ENCODE measurements around the gene FOS.

Gene FOS

DNA sequence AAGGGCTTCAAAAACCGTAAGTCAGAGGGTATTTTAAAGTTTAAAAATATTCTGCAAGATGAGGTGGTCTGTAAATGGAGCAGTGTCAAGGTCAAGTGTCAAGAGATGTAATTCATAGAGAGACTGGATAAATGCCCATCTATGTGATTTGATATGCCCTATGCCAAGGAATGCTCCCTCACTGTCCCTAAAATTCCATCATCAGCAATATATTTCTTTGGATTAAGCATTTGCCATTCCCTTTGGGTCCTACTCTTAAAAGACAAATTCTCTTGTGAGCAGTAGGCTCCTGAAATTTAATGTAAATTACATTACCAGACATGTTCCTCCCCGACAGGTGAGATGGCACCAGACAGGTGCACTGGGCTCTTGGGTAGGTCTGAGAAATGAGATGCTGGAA is 16.0 kb upstream of the FOS start:
- TF ChIP-seq OSR1 (CRISPR knock-in tag; IDR thresholded peaks at IDR 0.05) (no peak), GLIS3 (CRISPR knock-in tag; IDR thresholded peaks at IDR 0.05) (no peak), ZC3H10 (CRISPR knock-in tag; IDR thresholded peaks at IDR 0.05) (no peak)
- TF ChIP-seq, protein P1, sequence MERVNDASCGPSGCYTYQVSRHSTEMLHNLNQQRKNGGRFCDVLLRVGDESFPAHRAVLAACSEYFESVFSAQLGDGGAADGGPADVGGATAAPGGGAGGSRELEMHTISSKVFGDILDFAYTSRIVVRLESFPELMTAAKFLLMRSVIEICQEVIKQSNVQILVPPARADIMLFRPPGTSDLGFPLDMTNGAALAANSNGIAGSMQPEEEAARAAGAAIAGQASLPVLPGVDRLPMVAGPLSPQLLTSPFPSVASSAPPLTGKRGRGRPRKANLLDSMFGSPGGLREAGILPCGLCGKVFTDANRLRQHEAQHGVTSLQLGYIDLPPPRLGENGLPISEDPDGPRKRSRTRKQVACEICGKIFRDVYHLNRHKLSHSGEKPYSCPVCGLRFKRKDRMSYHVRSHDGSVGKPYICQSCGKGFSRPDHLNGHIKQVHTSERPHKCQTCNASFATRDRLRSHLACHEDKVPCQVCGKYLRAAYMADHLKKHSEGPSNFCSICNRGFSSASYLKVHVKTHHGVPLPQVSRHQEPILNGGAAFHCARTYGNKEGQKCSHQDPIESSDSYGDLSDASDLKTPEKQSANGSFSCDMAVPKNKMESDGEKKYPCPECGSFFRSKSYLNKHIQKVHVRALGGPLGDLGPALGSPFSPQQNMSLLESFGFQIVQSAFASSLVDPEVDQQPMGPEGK (CRISPR knock-in tag; IDR thresholded peaks at IDR 0.05; ENCODE audit: borderline replicate concordance): no peak
- no peak for ATAC-seq

DNA sequence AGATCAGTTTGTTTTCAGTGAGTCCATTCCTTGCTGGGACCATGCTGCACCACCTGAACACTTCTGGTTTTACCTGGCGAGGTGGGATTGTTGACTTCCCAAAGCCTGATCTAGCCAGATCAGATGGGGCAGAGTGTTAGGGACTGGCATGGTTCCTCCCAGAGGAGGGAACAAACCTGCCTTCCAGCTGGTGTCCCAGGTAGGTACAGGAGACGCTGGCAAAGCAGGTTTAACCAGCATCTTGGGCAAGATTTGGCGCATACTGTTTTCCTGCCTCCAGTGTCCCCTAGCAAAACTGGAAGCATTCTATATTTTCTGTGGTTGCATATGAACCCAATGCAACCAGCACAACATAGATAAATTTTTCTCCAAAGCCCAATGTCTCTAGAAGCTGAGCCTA is 14.6 kb upstream of the FOS start:
- ATAC-seq: no peak
- TF ChIP-seq, protein P1 (CRISPR knock-in tag; IDR thresholded peaks at IDR 0.05; ENCODE audit: borderline replicate concordance): no peak
- TF ChIP-seq, protein P2, sequence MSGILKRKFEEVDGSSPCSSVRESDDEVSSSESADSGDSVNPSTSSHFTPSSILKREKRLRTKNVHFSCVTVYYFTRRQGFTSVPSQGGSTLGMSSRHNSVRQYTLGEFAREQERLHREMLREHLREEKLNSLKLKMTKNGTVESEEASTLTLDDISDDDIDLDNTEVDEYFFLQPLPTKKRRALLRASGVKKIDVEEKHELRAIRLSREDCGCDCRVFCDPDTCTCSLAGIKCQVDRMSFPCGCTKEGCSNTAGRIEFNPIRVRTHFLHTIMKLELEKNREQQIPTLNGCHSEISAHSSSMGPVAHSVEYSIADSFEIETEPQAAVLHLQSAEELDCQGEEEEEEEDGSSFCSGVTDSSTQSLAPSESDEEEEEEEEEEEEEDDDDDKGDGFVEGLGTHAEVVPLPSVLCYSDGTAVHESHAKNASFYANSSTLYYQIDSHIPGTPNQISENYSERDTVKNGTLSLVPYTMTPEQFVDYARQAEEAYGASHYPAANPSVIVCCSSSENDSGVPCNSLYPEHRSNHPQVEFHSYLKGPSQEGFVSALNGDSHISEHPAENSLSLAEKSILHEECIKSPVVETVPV (CRISPR knock-in tag; IDR thresholded peaks at IDR 0.05): no peak
- no peak for TF ChIP-seq BACH2 (CRISPR knock-in tag; IDR thresholded peaks at IDR 0.05; ENCODE audit: borderline replicate concordance)

DNA sequence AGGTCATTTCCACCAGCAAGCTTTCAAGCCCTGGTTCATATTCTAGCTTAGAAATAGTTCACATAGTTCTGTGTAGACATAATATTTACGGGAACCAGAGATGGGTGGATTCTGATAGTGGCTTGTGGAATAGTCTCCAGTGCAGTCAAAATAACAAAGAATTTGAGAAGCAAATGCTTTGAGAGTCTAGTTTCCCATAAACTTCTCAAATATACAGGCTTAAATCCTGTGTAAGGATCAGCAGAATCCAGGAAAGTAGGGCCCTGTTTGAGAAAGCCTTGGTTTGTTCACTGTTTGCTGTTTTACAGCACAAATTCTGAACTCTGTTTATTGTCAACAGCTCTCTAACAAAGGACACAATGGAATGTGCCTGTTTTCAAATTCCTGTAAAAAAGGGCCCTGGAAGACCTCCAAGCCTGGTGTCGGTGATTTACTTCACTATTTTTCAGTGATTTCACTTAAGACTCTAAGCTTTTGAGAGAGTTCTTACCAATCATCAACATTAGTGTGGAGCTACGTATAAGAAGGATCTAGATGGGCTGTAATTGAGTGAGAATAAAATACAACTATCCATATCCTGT is 11.4 kb upstream of the FOS start:
- ATAC-seq: peak; percentile 95
- TF ChIP-seq, protein P1 (CRISPR knock-in tag; IDR thresholded peaks at IDR 0.05; ENCODE audit: borderline replicate concordance): no peak
- TF ChIP-seq, protein P3, sequence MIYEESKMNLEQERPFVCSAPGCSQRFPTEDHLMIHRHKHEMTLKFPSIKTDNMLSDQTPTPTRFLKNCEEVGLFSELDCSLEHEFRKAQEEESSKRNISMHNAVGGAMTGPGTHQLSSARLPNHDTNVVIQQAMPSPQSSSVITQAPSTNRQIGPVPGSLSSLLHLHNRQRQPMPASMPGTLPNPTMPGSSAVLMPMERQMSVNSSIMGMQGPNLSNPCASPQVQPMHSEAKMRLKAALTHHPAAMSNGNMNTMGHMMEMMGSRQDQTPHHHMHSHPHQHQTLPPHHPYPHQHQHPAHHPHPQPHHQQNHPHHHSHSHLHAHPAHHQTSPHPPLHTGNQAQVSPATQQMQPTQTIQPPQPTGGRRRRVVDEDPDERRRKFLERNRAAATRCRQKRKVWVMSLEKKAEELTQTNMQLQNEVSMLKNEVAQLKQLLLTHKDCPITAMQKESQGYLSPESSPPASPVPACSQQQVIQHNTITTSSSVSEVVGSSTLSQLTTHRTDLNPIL (CRISPR knock-in tag; IDR thresholded peaks at IDR 0.05; ENCODE audit: low read depth): 0 out of 2 replicates have a peak, but pooled peaks have one; percentile 34
- TF ChIP-seq ISL1 (CRISPR knock-in tag; IDR thresholded peaks at IDR 0.05): peak; percentile 59

DNA sequence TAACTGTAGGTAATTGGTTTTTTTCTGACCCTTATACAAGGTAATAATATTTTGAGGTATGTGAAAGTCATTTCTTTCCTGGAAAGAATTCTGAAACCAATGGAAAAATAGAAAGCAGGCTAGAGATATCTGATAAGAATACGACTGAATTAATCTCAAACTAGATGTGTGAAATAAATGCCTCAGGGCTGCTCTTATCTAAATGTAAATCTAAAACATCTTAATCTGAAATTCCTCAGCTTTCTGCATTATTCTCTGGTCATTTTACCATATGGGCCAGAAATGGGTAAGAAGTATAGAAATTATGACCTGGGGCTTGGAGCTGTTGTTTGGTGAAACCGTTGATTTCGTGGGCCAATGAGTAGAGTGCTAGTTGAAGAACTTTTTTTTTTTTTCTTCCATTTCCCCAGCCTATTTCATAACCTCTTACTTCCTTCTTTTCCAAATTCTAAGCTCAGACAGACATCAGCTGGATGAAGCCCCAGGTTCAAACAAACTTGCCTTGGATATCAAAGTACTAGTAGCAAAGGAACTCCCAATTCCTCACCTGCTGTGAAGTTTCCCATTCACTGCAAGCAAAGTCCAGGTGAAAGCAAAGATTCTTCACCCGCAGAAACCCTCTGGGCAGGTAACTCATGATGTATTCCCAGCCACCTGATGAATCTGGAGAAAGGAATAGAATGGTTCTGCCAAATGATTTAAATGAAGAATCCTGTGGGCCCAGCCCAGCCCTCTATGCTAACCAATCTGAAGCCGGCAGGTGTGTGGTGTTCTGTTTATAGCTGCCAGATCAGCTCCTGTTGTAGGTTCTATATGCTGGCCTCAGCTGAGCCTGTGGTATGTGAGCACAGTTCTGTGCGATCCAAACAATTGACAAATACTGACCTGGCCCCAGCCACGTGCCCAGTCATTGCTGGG is 9.7 kb upstream of the FOS start:
- TF ChIP-seq ISL1 (CRISPR knock-in tag; IDR thresholded peaks at IDR 0.05) (0 out of 2 replicates have a peak, but pooled peaks have one; percentile 23), ZNF565 (CRISPR knock-in tag; conservative IDR thresholded peaks at IDR 0.05; ENCODE audit: low read depth) (no peak)
- ATAC-seq: no peak

DNA sequence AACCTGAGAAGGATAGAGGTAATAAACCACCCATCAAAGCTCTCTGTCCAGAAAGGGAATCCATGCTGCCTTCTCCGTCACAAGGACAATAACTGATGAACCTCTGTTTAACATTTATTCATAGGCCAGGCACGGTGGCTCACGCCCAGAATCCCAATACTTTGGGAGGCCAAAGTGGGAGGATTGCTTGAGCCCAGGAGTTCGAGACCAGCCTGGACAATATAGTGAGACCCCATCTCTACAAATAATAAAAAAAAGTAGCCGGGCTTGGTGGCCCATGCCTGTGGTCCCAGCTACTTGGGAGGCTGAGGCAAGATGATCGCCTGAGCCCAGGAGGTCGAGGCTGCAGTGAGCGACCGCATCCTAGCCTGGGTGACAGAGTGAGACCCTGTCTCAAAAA is 7.1 kb upstream of the FOS start:
- no peak for ATAC-seq
- TF ChIP-seq ESRRG (CRISPR knock-in tag; IDR thresholded peaks at IDR 0.05) (no peak), TOX (CRISPR knock-in tag; IDR thresholded peaks at IDR 0.05; ENCODE audit: borderline replicate concordance) (no peak), ZC3H10 (CRISPR knock-in tag; IDR thresholded peaks at IDR 0.05) (no peak), CSDC2 (CRISPR knock-in tag; IDR thresholded peaks at IDR 0.05) (no peak), ARNTL (CRISPR knock-in tag; IDR thresholded peaks at IDR 0.05; ENCODE audit: borderline replicate concordance, low read depth) (no peak), SNAI2 (CRISPR knock-in tag; IDR thresholded peaks at IDR 0.05) (no peak), ZFP30 (CRISPR knock-in tag; IDR thresholded peaks at IDR 0.05) (no peak), ZNF565 (CRISPR knock-in tag; conservative IDR thresholded peaks at IDR 0.05; ENCODE audit: low read depth) (no peak), ISL1 (CRISPR knock-in tag; IDR thresholded peaks at IDR 0.05) (no peak), ZFP3 (CRISPR knock-in tag; IDR thresholded peaks at IDR 0.05) (no peak), OSR1 (CRISPR knock-in tag; IDR thresholded peaks at IDR 0.05) (no peak)
- TF ChIP-seq, protein P2 (CRISPR knock-in tag; IDR thresholded peaks at IDR 0.05): no peak
- TF ChIP-seq, protein P1 (CRISPR knock-in tag; IDR thresholded peaks at IDR 0.05; ENCODE audit: borderline replicate concordance): no peak

Data from SK-N-SH treated with all-trans-retinoic acid at 6 μM for 48 hours (cell line).